Endothelial cell (in vitro differentiated cells): ENCODE data around the gene NADK2. TPM values are rescaled to one million over a fixed set of nuclear protein-coding genes. Genes with fewer than 3 reads are reported as not detected.

Experiments
- DNase-seq: peaks from one replicate; pipeline ENCODE4 v3.0.0; 2021; ENCODE audit warnings: low spot score
- H3K27ac Mint-ChIP-seq: one replicate; pipeline ENCODE4 v1.8.0; 2021; ENCODE audit warnings: mixed read lengths, inconsistent platforms; ENCODE audit not compliant: unreplicated experiment
- H3K27me3 Mint-ChIP-seq: one replicate; pipeline ENCODE4 v1.8.0; 2021; ENCODE audit warnings: mild to moderate bottlenecking, moderate library complexity, mixed read lengths, inconsistent platforms; ENCODE audit not compliant: unreplicated experiment
- H3K36me3 Mint-ChIP-seq: one replicate; pipeline ENCODE4 v1.8.0; 2021; ENCODE audit warnings: mild to moderate bottlenecking, low read depth, mixed read lengths, inconsistent platforms; ENCODE audit not compliant: unreplicated experiment
- H3K4me1 Mint-ChIP-seq: one replicate; pipeline ENCODE4 v1.8.0; 2021; ENCODE audit warnings: mild to moderate bottlenecking, mixed read lengths, inconsistent platforms; ENCODE audit not compliant: unreplicated experiment
- H3K4me3 Mint-ChIP-seq: one replicate; pipeline ENCODE4 v1.8.0; 2021; ENCODE audit warnings: mild to moderate bottlenecking, mixed read lengths, inconsistent platforms; ENCODE audit not compliant: unreplicated experiment
- H3K9me3 Mint-ChIP-seq: one replicate; pipeline ENCODE4 v1.8.0; 2021; ENCODE audit warnings: mixed read lengths, inconsistent platforms; ENCODE audit not compliant: unreplicated experiment
- CTCF ChIP-seq: fragments of 200-600 bp; sonication (generic); IDR thresholded peaks from one replicate; pipeline ENCODE4 v1.5.0; 2021; ENCODE audit warnings: antibody characterized with exemption; ENCODE audit not compliant: unreplicated experiment
- total RNA-seq: library from RNA; stranded (reverse); fragmentation: NEBNext Ultra II Directional; extraction: Animal tissue kit (Norgen Biotek cat#: 25700); gene quantifications from one replicate; pipeline ENCODE4 v1.2.1, GENCODE V29; 2021; ENCODE audit not compliant: unreplicated experiment

Gene NADK2
- total RNA-seq, 1 donor from 2014 or later = 27.0 TPM

DNA sequence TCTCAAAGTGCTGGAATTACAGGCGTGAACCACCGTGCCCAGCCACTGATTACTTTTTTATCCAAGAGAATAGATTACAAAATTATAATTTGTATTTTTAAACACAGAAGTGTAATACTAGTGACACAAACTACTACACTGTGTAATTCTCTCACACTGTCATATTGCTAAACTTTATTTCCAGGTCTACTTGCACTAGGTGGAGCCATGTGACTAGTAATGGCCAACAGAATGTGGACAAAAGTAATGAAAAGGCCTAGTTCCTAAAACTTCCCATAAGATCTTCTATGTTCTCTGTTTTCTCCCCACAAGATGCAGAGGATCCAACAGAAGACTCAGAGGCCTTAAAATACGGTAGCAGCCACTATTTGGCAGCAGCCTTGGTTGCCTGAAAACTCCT is 27.3 kb downstream of the NADK2 start:
- Mint-ChIP-seq H3K4me1 (no peaks in the 10 kb centered on the region), H3K27me3 (no peaks in the 10 kb centered on the region), H3K27ac (no peak overlapping the region), H3K4me3 (no peak overlapping the region), H3K36me3 (no peaks in the 10 kb centered on the region), H3K9me3 (no peaks in the 10 kb centered on the region)
- DNase-seq = no peak
- no peak for TF ChIP-seq CTCF

DNA sequence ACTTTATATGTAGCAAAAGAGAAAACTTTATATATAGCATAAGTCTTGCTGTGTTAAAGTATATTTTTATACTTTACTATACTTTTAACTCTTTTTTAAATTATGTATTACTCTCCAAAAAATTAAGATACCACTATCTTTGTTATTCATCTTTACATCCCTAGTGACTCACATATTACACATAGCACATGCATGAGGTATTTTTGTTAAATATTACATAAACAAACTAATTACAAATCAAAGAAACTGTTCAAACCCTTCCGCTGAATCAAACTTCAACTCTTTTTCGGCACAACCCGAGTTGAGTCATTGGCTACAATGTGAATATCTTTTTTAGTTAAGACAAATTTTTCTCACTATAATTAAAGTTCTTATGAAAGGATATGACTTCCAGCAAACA is 32.1 kb downstream of the NADK2 start:
- H3K4me3 Mint-ChIP-seq = no peak overlapping the region
- no peaks in the 10 kb centered on the region for H3K27me3 Mint-ChIP-seq
- peaks cover 13% of the 10 kb centered on the region for H3K36me3 Mint-ChIP-seq
- no peak for TF ChIP-seq CTCF
- no peaks in the 10 kb centered on the region for H3K4me1 Mint-ChIP-seq
- DNase-seq = no peak
- H3K9me3 Mint-ChIP-seq = no peaks in the 10 kb centered on the region
- no peak overlapping the region for H3K27ac Mint-ChIP-seq

GRCh38 chr5:36208786-36209185 is 32.9 kb downstream of the NADK2 start:
- peaks cover 13% of the 10 kb centered on the region for H3K36me3 Mint-ChIP-seq

GRCh38 chr5:36206913-36207312 is 34.8 kb downstream of the NADK2 start:
- no peak overlapping the region for H3K27ac Mint-ChIP-seq
- TF ChIP-seq CTCF = no peak
- no peak for DNase-seq

More at GRCh38 chr5:36208786-36209185, 32.9 kb downstream of the NADK2 start:
- no peak overlapping the region for H3K27ac Mint-ChIP-seq
- DNase-seq = no peak
- H3K4me1 Mint-ChIP-seq = no peaks in the 10 kb centered on the region
- no peaks in the 10 kb centered on the region for H3K27me3 Mint-ChIP-seq
- no peak overlapping the region for H3K4me3 Mint-ChIP-seq
- H3K9me3 Mint-ChIP-seq = no peaks in the 10 kb centered on the region
- no peak for TF ChIP-seq CTCF

DNA sequence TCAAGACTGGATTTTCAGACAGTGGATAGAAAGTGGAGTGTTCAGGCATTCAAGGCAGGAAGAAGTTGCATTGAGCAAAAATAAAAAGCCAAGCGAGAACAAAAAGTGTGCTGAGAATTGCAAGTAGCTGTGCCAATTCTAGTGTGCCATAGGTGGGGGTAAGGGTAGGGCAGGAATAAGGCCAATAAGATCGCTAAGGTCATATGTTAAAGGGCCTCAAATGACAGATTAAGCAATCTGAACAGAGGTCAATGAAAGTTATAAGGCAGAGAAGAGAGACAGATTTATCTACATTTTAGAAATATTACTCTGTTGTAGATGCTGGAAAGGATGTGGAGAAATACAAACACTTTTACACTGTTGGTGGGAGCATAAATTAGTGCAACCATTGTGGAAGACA is 36.4 kb downstream of the NADK2 start:
- H3K36me3 Mint-ChIP-seq = peaks cover 13% of the 10 kb centered on the region
- H3K9me3 Mint-ChIP-seq = no peaks in the 10 kb centered on the region
- H3K4me3 Mint-ChIP-seq = no peak overlapping the region
- DNase-seq = no peak
- no peaks in the 10 kb centered on the region for H3K4me1 Mint-ChIP-seq
- H3K27ac Mint-ChIP-seq = no peak overlapping the region
- no peak for TF ChIP-seq CTCF
- H3K27me3 Mint-ChIP-seq = no peaks in the 10 kb centered on the region

More at GRCh38 chr5:36206913-36207312, 34.8 kb downstream of the NADK2 start:
- H3K36me3 Mint-ChIP-seq = peaks cover 13% of the 10 kb centered on the region
- H3K4me3 Mint-ChIP-seq = no peak overlapping the region
- no peaks in the 10 kb centered on the region for H3K4me1 Mint-ChIP-seq
- no peaks in the 10 kb centered on the region for H3K9me3 Mint-ChIP-seq
- no peaks in the 10 kb centered on the region for H3K27me3 Mint-ChIP-seq
